ENCODE measurements around the gene ANKRD33B. TPM values are rescaled to one million over a fixed set of nuclear protein-coding genes. Genes with fewer than 3 reads are reported as not detected.

Gene ANKRD33B
- total RNA-seq, 6 donors from 2014 or later, result 3.1 to 10.5 (median 7.9) TPM

DNA sequence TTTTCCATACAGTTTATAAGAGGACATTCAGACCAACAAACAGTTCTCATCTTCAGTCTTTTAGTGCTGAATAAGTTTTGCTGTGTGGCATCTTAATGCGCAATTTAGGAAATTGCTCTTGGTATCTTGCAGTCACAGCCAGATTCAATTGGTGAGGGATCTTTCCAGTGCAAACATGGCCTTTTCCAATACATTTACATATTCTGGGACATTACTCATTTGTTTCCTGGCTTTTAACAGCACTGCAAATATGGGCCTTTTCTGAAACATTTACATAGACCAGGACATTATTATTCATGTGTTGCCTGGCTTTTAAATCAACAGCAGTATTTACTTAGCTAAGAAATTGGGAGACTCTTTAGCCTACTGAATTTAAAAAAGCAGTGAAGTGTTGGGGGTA is 22.7 kb downstream of the ANKRD33B start:
- 89 to 100% methylated on average over 1 of the region's 1 CpG for WGBS, 2 donors

DNA sequence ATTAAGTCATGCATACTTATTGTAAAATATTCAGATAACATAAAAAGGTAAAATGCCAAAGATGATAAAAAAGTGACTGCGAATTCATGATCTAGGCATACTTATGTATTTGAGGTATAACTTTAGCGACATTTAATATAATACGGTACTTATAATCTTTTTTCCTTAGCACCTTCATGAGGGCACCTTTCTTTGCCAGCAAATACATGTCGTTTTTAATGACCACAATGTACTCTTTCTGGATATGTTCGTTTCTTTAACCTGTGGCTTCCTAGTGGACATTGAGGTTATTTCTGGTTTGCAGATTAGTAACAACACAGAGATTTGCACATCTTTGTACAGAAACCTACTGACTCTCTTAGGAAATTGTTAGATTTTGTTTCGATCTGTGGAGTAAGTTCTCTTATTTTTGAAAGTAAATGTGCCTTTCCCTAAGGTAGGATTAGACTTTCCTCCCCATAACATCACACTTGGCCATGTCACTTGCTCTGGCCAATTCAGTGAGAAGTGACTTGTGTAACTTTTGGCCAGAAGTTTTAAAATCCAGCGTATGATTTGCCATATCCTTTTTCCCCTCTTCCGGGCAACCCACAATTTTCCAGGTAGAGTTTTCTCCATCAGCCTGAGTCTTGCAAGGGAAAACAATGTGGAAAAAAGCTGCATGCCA is 24.4 kb downstream of the ANKRD33B start:
- Histone ChIP-seq H3K4me1 (no peaks in the 10 kb centered on the region), H3K27ac (no peak overlapping the region), H3K9me3 (no peaks in the 10 kb centered on the region), H3K27me3 (no peaks in the 10 kb centered on the region), H3K4me3 (no peak overlapping the region), H3K36me3 (no peaks in the 10 kb centered on the region)
- TF ChIP-seq POLR2AphosphoS5 (IDR thresholded peaks at IDR 0.05) (no peak), EP300 (IDR thresholded peaks at IDR 0.05) (no peak), POLR2A (IDR thresholded peaks at IDR 0.05) (no peak)
- TF ChIP-seq, protein P1, sequence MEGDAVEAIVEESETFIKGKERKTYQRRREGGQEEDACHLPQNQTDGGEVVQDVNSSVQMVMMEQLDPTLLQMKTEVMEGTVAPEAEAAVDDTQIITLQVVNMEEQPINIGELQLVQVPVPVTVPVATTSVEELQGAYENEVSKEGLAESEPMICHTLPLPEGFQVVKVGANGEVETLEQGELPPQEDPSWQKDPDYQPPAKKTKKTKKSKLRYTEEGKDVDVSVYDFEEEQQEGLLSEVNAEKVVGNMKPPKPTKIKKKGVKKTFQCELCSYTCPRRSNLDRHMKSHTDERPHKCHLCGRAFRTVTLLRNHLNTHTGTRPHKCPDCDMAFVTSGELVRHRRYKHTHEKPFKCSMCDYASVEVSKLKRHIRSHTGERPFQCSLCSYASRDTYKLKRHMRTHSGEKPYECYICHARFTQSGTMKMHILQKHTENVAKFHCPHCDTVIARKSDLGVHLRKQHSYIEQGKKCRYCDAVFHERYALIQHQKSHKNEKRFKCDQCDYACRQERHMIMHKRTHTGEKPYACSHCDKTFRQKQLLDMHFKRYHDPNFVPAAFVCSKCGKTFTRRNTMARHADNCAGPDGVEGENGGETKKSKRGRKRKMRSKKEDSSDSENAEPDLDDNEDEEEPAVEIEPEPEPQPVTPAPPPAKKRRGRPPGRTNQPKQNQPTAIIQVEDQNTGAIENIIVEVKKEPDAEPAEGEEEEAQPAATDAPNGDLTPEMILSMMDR (IDR thresholded peaks at IDR 0.05), result no peak
- no peak for DNase-seq
- ATAC-seq (ENCODE audit: low FRiP score in 2 of 2), result no peak
- WGBS, 2 donors, result 75 to 84% methylated on average over 8 of the region's 8 CpGs

More for the DNA sequence above, 22.7 kb downstream of the ANKRD33B start:
- H3K4me3 ChIP-seq, result no peak overlapping the region
- ATAC-seq (ENCODE audit: low FRiP score in 2 of 2) (no peak), DNase-seq (no peak)
- H3K36me3 ChIP-seq, result no peaks in the 10 kb centered on the region
- H3K4me1 ChIP-seq, result no peaks in the 10 kb centered on the region
- no peaks in the 10 kb centered on the region for H3K27me3 ChIP-seq
- TF ChIP-seq EP300 (IDR thresholded peaks at IDR 0.05), result no peak
- TF ChIP-seq POLR2A (IDR thresholded peaks at IDR 0.05), result no peak
- TF ChIP-seq POLR2AphosphoS5 (IDR thresholded peaks at IDR 0.05), result no peak
- TF ChIP-seq, protein P1 (IDR thresholded peaks at IDR 0.05), result no peak
- H3K27ac ChIP-seq, result no peak overlapping the region
- no peaks in the 10 kb centered on the region for H3K9me3 ChIP-seq

DNA sequence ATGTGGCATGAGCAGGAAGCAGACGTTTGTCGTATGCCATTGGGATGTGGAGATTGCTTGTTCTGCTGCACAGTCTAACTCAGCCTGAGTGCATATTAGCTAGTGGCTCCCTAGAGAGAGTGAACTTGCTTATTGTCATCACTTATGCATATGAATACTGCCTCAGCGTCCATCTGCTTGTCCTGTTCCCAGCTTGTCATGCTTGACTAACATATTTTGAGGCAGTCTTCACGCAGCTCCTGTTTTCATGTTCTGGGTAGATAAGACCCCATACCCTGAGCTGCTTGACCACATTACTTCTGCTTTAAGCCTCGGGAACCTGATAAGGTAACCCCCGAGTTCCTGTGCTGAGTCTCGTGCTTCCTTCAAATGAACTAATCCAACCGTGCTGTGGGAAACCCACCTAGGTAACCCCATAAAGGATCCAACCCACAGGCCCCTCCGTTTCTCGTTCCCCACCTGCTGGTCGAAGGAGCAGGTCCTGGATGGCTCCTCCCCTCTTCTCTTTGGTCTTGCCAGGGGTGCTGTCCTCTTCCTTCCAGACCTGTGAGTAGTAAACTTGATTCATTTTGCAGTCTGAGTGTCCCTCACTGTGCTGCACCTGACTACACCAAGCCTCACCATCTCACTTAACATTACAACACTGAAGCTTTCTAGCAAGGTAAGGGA is 25.0 kb downstream of the ANKRD33B start:
- H3K4me1 ChIP-seq, result no peaks in the 10 kb centered on the region
- ATAC-seq (ENCODE audit: low FRiP score in 2 of 2) (no peak), DNase-seq (no peak)

DNA sequence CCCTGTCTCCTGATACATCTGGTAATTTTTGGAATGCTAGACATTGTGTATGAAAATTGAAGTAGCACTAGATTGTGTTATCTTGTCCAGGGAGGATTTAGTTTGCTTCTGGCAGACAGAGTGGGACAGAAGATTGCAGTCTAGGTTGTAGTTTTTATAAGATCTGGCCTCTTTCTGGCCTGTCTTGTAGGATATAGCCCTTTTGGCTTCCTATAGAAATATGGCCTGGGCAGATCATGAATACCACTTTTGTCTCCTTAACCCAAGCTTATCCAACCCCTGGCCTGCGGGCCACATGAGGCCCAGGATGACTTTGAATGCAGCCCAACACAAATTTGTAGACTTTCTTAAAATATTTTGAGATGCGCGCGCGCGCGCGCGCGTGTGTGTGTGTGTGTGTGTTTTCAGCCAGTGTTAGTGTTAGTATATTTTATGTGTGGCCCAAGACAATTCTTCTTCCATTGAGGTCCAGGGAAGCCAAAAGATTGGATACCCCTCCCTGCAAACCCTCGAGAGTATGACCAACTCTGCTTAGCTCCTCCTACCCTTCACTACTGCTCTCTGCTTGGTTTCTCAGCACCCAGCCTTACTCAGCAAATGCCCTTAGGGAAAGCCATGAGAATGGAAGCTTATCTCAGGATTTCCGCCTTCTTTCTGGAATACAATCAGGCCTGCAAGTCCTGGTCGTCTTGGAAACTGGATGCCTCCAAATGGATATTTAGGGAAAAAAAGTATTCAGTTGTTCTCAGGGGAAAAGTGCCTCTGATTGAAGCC is 26.5 kb downstream of the ANKRD33B start:
- Histone ChIP-seq H3K4me3 (no peak overlapping the region), H3K27ac (no peak overlapping the region), H3K27me3 (no peaks in the 10 kb centered on the region), H3K4me1 (peaks cover 3 to 6% (median 4%) of the 10 kb centered on the region in 4 donors), H3K36me3 (no peaks in the 10 kb centered on the region), H3K9me3 (no peaks in the 10 kb centered on the region)
- no peak for ATAC-seq (ENCODE audit: low FRiP score in 2 of 2)
- WGBS, 2 donors, result 73 to 77% methylated on average over 13 of the region's 13 CpGs
- DNase-seq, result peak in 1 of 2 donors; percentile 34
- no peak for TF ChIP-seq POLR2AphosphoS5 (IDR thresholded peaks at IDR 0.05)
- TF ChIP-seq, protein P1 (IDR thresholded peaks at IDR 0.05), result no peak
- no peak for TF ChIP-seq EP300 (IDR thresholded peaks at IDR 0.05)
- TF ChIP-seq POLR2A (IDR thresholded peaks at IDR 0.05), result no peak

More for the DNA sequence above, 25.0 kb downstream of the ANKRD33B start:
- Histone ChIP-seq H3K9me3 (no peaks in the 10 kb centered on the region), H3K36me3 (no peaks in the 10 kb centered on the region), H3K4me3 (no peak overlapping the region), H3K27ac (no peak overlapping the region), H3K27me3 (no peaks in the 10 kb centered on the region)
- TF ChIP-seq EP300 (IDR thresholded peaks at IDR 0.05) (no peak), POLR2A (IDR thresholded peaks at IDR 0.05) (no peak), POLR2AphosphoS5 (IDR thresholded peaks at IDR 0.05) (no peak)
- TF ChIP-seq, protein P1 (IDR thresholded peaks at IDR 0.05), result no peak
- WGBS, 2 donors, result 58 to 72% methylated on average over 11 of the region's 11 CpGs

Data from upper lobe of left lung (tissue), 6 donors.